Peyer's patch (tissue), 4 donors: ENCODE results near the gene FBH1. TPM values are rescaled to one million over a fixed set of nuclear protein-coding genes. Genes with fewer than 3 reads are reported as not detected.
A peak's percentile ranks its signal among the peaks of the same experiment; 100 is the strongest.
"Not testable (repeated sequence)": the region's sequence is repeated elsewhere in the genome, so short reads cannot be mapped to it uniquely, and the experiment has no call there.

Experiments used
- DNase-seq, 3 donors: peaks; one replicate each; pipeline ENCODE4 v3.0.0-alpha.2; 2017 to 2019
- H3K27ac ChIP-seq, 4 donors: fragments of 200-600 bp; sonication (generic); one replicate each; pipeline ENCODE4 v1.5.1; 2016 to 2019
- H3K27me3 ChIP-seq, 2 donors: fragments of 200-600 bp; sonication (generic); one replicate each; pipeline ENCODE4 v1.5.1; 2019
- H3K36me3 ChIP-seq, 3 donors: fragments of 200-600 bp; sonication (generic); one replicate each; pipeline ENCODE4 v1.5.1; 2016 to 2019
- H3K4me1 ChIP-seq, 4 donors: fragments of 200-600 bp; sonication (generic); one replicate each; pipeline ENCODE4 v1.5.1; 2016 to 2019
- H3K4me3 ChIP-seq, 4 donors: fragments of 200-600 bp; sonication (generic); 1 replicate in 3 of 4; 2 replicates in 1 of 4; pipeline ENCODE4 v1.5.1; 2016 to 2019; ENCODE audit warnings: mild to moderate bottlenecking in 1 of 4
- H3K9me3 ChIP-seq, 4 donors: fragments of 200-600 bp; sonication (generic); one replicate each; pipeline ENCODE4 v1.5.1; 2016 to 2019; ENCODE audit warnings: mild to moderate bottlenecking in 1 of 4
- POLR2A ChIP-seq, 2 donors: fragments of 450-650 bp; IDR thresholded peaks; one replicate each; pipeline ENCODE4 v1.5.1; 2017; ENCODE audit warnings: antibody characterized with exemption in 2 of 2, mild to moderate bottlenecking in 2 of 2, moderate library complexity in 2 of 2
- total RNA-seq, 4 donors: library from RNA; depleted of rRNA; stranded (reverse); fragments of >200 nt; gene quantifications; one replicate each; pipeline ENCODE4 v1.1.0, GENCODE V29; 2016
- TF ChIP-seq, protein P1 (sequence below), 6 experiments: fragments of 450-650 bp in 4 of 6; fragments of 200-600 bp in 2 of 6; sonication (generic) in 1 of 6; IDR thresholded peaks; one replicate each; pipeline ENCODE4 v1.5.1; 2017 to 2019; ENCODE audit warnings: antibody characterized with exemption in 6 of 6, mild to moderate bottlenecking in 3 of 6, moderate library complexity in 1 of 6

Gene FBH1
- total RNA-seq, 4 donors from 2014 or later = 101 to 169 (median 138) TPM

DNA sequence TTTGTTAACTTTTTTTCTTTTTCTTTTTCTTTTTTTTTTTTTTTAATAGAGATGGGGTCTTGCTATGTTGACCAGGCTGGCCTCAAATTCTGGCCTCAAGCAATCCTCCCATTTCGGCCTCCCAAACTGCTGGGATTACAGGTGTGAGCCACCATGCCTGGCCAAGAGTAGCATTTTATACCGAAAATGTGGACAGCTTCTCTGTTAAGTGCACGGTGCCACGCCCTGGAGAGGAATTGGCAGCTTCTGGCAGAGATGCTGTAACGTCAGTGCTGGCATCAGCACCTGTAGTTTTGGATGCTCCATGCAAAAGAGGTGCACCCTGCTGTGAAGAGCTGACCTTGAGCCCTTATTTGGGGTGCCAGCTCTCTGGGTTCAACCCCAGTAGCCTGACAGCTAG is 69.1 kb downstream of the FBH1 start:
- Histone ChIP-seq H3K4me1 (no peaks in the 10 kb centered on the region), H3K27ac (no peak overlapping the region), H3K9me3 (no peaks in the 10 kb centered on the region), H3K4me3 (no peak overlapping the region), H3K27me3 (no peaks in the 10 kb centered on the region), H3K36me3 (peaks cover 0 to 64% (median 0%) of the 10 kb centered on the region in 3 donors)
- TF ChIP-seq POLR2A (IDR thresholded peaks at IDR 0.05) = no peak
- TF ChIP-seq, protein P1, sequence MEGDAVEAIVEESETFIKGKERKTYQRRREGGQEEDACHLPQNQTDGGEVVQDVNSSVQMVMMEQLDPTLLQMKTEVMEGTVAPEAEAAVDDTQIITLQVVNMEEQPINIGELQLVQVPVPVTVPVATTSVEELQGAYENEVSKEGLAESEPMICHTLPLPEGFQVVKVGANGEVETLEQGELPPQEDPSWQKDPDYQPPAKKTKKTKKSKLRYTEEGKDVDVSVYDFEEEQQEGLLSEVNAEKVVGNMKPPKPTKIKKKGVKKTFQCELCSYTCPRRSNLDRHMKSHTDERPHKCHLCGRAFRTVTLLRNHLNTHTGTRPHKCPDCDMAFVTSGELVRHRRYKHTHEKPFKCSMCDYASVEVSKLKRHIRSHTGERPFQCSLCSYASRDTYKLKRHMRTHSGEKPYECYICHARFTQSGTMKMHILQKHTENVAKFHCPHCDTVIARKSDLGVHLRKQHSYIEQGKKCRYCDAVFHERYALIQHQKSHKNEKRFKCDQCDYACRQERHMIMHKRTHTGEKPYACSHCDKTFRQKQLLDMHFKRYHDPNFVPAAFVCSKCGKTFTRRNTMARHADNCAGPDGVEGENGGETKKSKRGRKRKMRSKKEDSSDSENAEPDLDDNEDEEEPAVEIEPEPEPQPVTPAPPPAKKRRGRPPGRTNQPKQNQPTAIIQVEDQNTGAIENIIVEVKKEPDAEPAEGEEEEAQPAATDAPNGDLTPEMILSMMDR (IDR thresholded peaks at IDR 0.05) = no peak
- peak in 1 of 3 donors; percentile 15 for DNase-seq

GRCh38 chr10:5959581-5960069 is 69.6 kb downstream of the FBH1 start:
- H3K36me3 ChIP-seq = peaks cover 0 to 69% (median 0%) of the 10 kb centered on the region in 3 donors
- no peak overlapping the region for H3K4me3 ChIP-seq
- H3K27me3 ChIP-seq = no peaks in the 10 kb centered on the region
- no peaks in the 10 kb centered on the region for H3K4me1 ChIP-seq
- no peaks in the 10 kb centered on the region for H3K9me3 ChIP-seq
- TF ChIP-seq, protein P1 (IDR thresholded peaks at IDR 0.05) = no peak
- no peak for TF ChIP-seq POLR2A (IDR thresholded peaks at IDR 0.05)
- peak in 1 of 3 donors; percentile 15 for DNase-seq
- H3K27ac ChIP-seq = no peak overlapping the region

- H3K27ac ChIP-seq = no peak overlapping the region
- no peak overlapping the region for H3K4me3 ChIP-seq
- no peaks in the 10 kb centered on the region for H3K4me1 ChIP-seq
- no peaks in the 10 kb centered on the region for H3K9me3 ChIP-seq
- DNase-seq = peak in 1 of 3 donors; percentile 43
- H3K27me3 ChIP-seq = no peaks in the 10 kb centered on the region
- peaks cover 0 to 72% (median 0%) of the 10 kb centered on the region in 3 donors for H3K36me3 ChIP-seq
- TF ChIP-seq, protein P1 (IDR thresholded peaks at IDR 0.05) = no peak
- no peak for TF ChIP-seq POLR2A (IDR thresholded peaks at IDR 0.05)
Observed at GRCh38 chr10:5960070-5960972, 70.3 kb downstream of the FBH1 start.

DNA sequence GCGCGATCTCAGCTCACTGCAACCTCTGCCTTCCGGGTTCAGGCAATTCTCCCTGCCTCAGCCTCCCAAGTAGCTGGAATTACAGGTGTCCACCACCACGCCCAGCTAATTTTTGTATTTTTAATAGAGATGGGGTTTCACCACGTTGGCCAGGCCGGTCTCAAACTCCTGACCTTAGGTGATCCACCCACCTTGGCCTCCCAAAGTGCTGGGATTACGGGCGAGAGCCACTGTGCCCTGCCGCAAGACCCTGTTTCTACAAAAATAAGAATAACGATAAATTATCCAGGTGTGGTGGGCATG is 70.9 kb downstream of the FBH1 start:
- DNase-seq = peak in 1 of 3 donors; percentile 9
- peaks cover 0 to 67% (median 0%) of the 10 kb centered on the region in 3 donors for H3K36me3 ChIP-seq

DNA sequence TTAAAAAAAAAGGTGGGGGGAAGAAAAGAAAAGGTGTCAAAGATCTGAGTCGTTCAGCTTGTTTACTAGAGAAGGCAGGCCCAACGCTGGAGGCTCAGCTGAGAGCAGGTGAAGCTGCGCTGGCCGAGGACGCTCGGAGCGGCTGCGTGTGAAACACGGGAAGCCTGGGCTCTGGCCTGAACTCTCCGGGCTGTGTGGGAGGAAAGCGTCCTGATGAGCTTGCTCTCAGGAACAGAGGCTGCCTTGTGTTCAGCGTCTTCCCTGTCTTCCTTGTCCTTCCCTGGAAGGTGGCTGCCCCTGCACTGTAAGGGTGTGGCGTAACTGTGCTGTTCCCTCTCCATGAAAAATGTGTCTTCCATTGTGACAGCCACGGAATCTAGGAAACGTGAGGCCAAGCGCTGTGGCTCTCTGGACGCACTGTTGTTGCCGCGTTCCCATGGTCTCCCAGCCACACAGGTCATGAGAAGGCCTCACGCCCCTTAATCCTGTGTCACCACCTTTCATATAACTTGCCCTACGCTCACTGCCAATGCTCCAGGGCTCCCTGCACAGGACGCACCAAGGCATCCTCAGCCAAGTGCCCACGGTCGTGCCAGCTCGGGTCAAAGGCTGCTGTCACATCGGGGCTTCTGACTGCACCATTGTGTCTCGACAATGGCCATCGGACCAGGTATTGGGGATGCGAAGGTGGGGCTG is 71.5 kb downstream of the FBH1 start:
- H3K27me3 ChIP-seq = no peaks in the 10 kb centered on the region
- H3K9me3 ChIP-seq = no peaks in the 10 kb centered on the region
- no peak overlapping the region for H3K4me3 ChIP-seq
- TF ChIP-seq POLR2A (IDR thresholded peaks at IDR 0.05) = no peak
- TF ChIP-seq, protein P1 (IDR thresholded peaks at IDR 0.05) = no peak
- H3K27ac ChIP-seq = no peak overlapping the region
- peak in 1 of 3 donors; percentile 41 for DNase-seq
- H3K4me1 ChIP-seq = no peaks in the 10 kb centered on the region
- peaks cover 0 to 70% (median 0%) of the 10 kb centered on the region in 3 donors for H3K36me3 ChIP-seq

More for the DNA sequence above, 70.9 kb downstream of the FBH1 start:
- not testable (repeated sequence) for H3K4me1 ChIP-seq, H3K27me3 ChIP-seq, H3K4me3 ChIP-seq, H3K27ac ChIP-seq, H3K9me3 ChIP-seq

DNA sequence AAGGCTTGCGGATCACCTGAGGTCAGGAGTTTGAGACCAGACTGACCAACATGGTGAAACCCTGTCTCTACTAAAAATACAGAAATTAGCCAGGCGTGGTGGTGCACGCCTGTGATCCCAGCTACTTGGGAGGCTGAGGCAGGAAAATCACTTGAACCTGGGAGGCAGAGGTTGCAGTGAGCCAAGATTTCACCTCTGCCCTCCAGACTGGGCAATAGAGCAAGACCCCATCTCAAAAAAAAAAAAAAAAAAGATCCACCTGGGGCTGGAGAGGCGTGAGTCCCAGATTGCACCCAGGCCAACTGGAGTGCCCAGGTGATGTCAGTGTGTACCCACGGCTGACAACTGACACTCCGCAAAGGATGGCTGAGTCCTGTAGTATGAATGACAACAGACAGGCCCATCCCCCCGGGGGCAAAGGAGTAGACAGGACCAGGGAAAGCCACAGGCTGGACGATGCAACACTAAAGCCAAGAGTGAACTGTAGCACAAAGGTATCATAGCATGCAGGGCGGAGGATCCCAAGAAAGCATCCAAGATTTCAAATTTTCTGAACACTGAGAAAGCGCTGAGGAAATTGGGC is 72.4 kb downstream of the FBH1 start:
- H3K27ac ChIP-seq, H3K4me1 ChIP-seq, H3K27me3 ChIP-seq, H3K9me3 ChIP-seq, H3K4me3 ChIP-seq: not testable (repeated sequence)
- H3K36me3 ChIP-seq = peaks cover 0 to 71% (median 0%) of the 10 kb centered on the region in 3 donors
- DNase-seq = peak in 1 of 3 donors; percentile 36
